Medulla oblongata (tissue), 1 donor: ENCODE measurements around the gene ZNF446.
"Not testable (repeated sequence)": the region's sequence is repeated elsewhere in the genome, so short reads cannot be mapped to it uniquely, and the experiment has no call there.

Experiments used
- DNase-seq: peaks from one replicate; pipeline ENCODE4 v3.0.0-alpha.2; 2015; ENCODE audit errors: extremely low spot score

ZNF446 gene

GRCh38 chr19:58469241-58470013, 6.7 kb upstream of the ZNF446 start:
- DNase-seq = no peak

GRCh38 chr19:58470837-58471543, 5.2 kb upstream of the ZNF446 start:
- not testable (repeated sequence) for DNase-seq

GRCh38 chr19:58471736-58472135, 4.4 kb upstream of the ZNF446 start:
- no peak for DNase-seq

GRCh38 chr19:58473775-58474174, 2.4 kb upstream of the ZNF446 start:
- DNase-seq = no peak

GRCh38 chr19:58474291-58474996, 1.7 kb upstream of the ZNF446 start:
- DNase-seq = no peak

GRCh38 chr19:58474997-58475713, 997 bp upstream of the ZNF446 start:
- no peak for DNase-seq

GRCh38 chr19:58476498-58477015, 405 bp downstream of the ZNF446 start:
- no peak for DNase-seq

- DNase-seq = no peak
Measured at GRCh38 chr19:58477130-58477529, 978 bp downstream of the ZNF446 start.

- DNase-seq = no peak
Measured at GRCh38 chr19:58477871-58478270, 1.7 kb downstream of the ZNF446 start.

GRCh38 chr19:58479303-58479702, 3.2 kb downstream of the ZNF446 start:
- DNase-seq = no peak

GRCh38 chr19:58479736-58480480, 3.8 kb downstream of the ZNF446 start:
- no peak for DNase-seq

- no peak for DNase-seq
Measured at GRCh38 chr19:58480481-58480830, 4.3 kb downstream of the ZNF446 start.

- DNase-seq = no peak
Measured at GRCh38 chr19:58480831-58481230, 4.7 kb downstream of the ZNF446 start.

GRCh38 chr19:58482372-58482771, 6.2 kb downstream of the ZNF446 start:
- no peak for DNase-seq

- no peak for DNase-seq
Measured at GRCh38 chr19:58483776-58484175, 7.6 kb downstream of the ZNF446 start.

- DNase-seq = not testable (repeated sequence)
Measured at GRCh38 chr19:58484349-58484748, 8.2 kb downstream of the ZNF446 start.

GRCh38 chr19:58491393-58491792, 15.2 kb downstream of the ZNF446 start:
- DNase-seq = no peak

GRCh38 chr19:58492265-58492664, 16.1 kb downstream of the ZNF446 start:
- DNase-seq = peak; percentile 52

- DNase-seq = no peak
Measured at GRCh38 chr19:58497634-58498170, 21.6 kb downstream of the ZNF446 start.

GRCh38 chr19:58498316-58499020, 22.3 kb downstream of the ZNF446 start:
- no peak for DNase-seq
